HEK293 (cell line): ENCODE data around the gene BACH2.

Experiments used
- CTCF ChIA-PET: fragments of 350-600 bp; formaldehyde crosslinking; extraction: SDS; loops from one replicate; lab custom pipeline; 2021; ENCODE audit warnings: antibody characterized with exemption; lab: Yijun Ruan, JAX
- POLR2A ChIA-PET: fragments of 300-600 bp; formaldehyde crosslinking; extraction: SDS; loops from one replicate; lab custom pipeline; 2020; ENCODE audit warnings: antibody characterized with exemption, inconsistent platforms; lab: Yijun Ruan, JAX
- H3K27ac ChIP-seq: fragments of 200-500 bp; sonication (Bioruptor generic); 2 replicates; pipeline ENCODE4 v1.5.1; 2014; ENCODE audit warnings: low read depth, low read length, control low read depth, inconsistent platforms; ENCODE audit errors: extremely low read depth
- H3K36me3 ChIP-seq, 2 experiments: fragments of 200-500 bp in 1 of 2; sonication (Bioruptor generic) in 1 of 2; 1 replicate in 1 of 2; 2 replicates in 1 of 2; pipeline ENCODE4 v1.5.1; 2014 to 2017; ENCODE audit warnings: inconsistent platforms in 2 of 2, low read length in 2 of 2; ENCODE audit not compliant: control insufficient read depth in 2 of 2, insufficient read depth in 1 of 2
- H3K4me1 ChIP-seq: fragments of 200-500 bp; sonication (Bioruptor generic); 2 replicates; pipeline ENCODE4 v1.5.1; 2014; ENCODE audit warnings: mild to moderate bottlenecking, low read length, inconsistent platforms; ENCODE audit not compliant: control insufficient read depth, insufficient read depth
- H3K4me3 ChIP-seq: 2 replicates; pipeline ENCODE4 v1.5.1; 2011; ENCODE audit warnings: low read depth, mild to moderate bottlenecking, control low read depth, low read length, moderate library complexity
- H3K9me3 ChIP-seq: fragments of 200-500 bp; sonication (Bioruptor generic); 2 replicates; pipeline ENCODE4 v1.5.1; 2014; ENCODE audit warnings: low read depth, low read length, inconsistent platforms; ENCODE audit not compliant: control insufficient read depth, insufficient read depth
- GLI2 ChIP-seq: fragments of 450-650 bp; formaldehyde crosslinking; IDR thresholded peaks from 2 replicates; pipeline ENCODE4; 2017; ENCODE audit warnings: missing biosample characterization, missing genetic modification characterization, low read depth, borderline replicate concordance
- KLF16 ChIP-seq: fragments of 450-650 bp; formaldehyde crosslinking; IDR thresholded peaks from 2 replicates; pipeline ENCODE4 v1.5.1; 2017; ENCODE audit warnings: missing biosample characterization, missing genetic modification characterization
- PRDM6 ChIP-seq: fragments of 450-650 bp; formaldehyde crosslinking; IDR thresholded peaks from 2 replicates; pipeline ENCODE4 v1.5.1; 2017; ENCODE audit warnings: missing biosample characterization, missing genetic modification characterization
- SP2 ChIP-seq: fragments of 450-650 bp; formaldehyde crosslinking; IDR thresholded peaks from 2 replicates; pipeline ENCODE4 v1.5.1; 2016; ENCODE audit warnings: missing biosample characterization, missing genetic modification characterization
- ZBTB48 ChIP-seq: fragments of 450-650 bp; formaldehyde crosslinking; IDR thresholded peaks from 2 replicates; pipeline ENCODE4 v1.5.1; 2016; ENCODE audit warnings: missing biosample characterization, missing genetic modification characterization
- ZIC2 ChIP-seq: fragments of 450-650 bp; formaldehyde crosslinking; IDR thresholded peaks from 2 replicates; pipeline ENCODE4 v1.5.1; 2016; ENCODE audit warnings: missing biosample characterization, missing genetic modification characterization
- ZNF24 ChIP-seq: fragments of 450-650 bp; formaldehyde crosslinking; IDR thresholded peaks from 2 replicates; pipeline ENCODE4 v1.5.1; 2016; ENCODE audit warnings: missing biosample characterization, missing genetic modification characterization
- ZNF292 ChIP-seq: fragments of 450-650 bp; formaldehyde crosslinking; IDR thresholded peaks from 2 replicates; pipeline ENCODE4 v1.5.1; 2016; ENCODE audit warnings: low read depth, missing biosample characterization, missing genetic modification characterization, borderline replicate concordance
- ZNF362 ChIP-seq: fragments of 450-650 bp; formaldehyde crosslinking; IDR thresholded peaks from 2 replicates; pipeline ENCODE4 v1.5.1; 2016; ENCODE audit warnings: missing biosample characterization, missing genetic modification characterization
- ZNF391 ChIP-seq: fragments of 450-650 bp; formaldehyde crosslinking; IDR thresholded peaks from 2 replicates; pipeline ENCODE4 v1.5.1; 2016; ENCODE audit warnings: low read depth, missing biosample characterization, missing genetic modification characterization, borderline replicate concordance
- ZNF433 ChIP-seq: fragments of 450-650 bp; formaldehyde crosslinking; IDR thresholded peaks from 2 replicates; pipeline ENCODE4 v1.5.1; 2016; ENCODE audit warnings: missing biosample characterization, missing genetic modification characterization, low read depth
- ZNF600 ChIP-seq: fragments of 450-650 bp; formaldehyde crosslinking; IDR thresholded peaks from 2 replicates; pipeline ENCODE4 v1.5.1; 2016; ENCODE audit warnings: missing biosample characterization, missing genetic modification characterization
- ZNF664 ChIP-seq: fragments of 450-650 bp; formaldehyde crosslinking; IDR thresholded peaks from 2 replicates; pipeline ENCODE4 v1.5.1; 2016; ENCODE audit warnings: missing biosample characterization, missing genetic modification characterization
- ZNF701 ChIP-seq: fragments of 450-650 bp; formaldehyde crosslinking; IDR thresholded peaks from 2 replicates; pipeline ENCODE4 v1.5.1; 2016; ENCODE audit warnings: missing biosample characterization, missing genetic modification characterization
- ZNF843 ChIP-seq: fragments of 450-650 bp; formaldehyde crosslinking; IDR thresholded peaks from 2 replicates; pipeline ENCODE4 v1.5.1; 2016; ENCODE audit warnings: missing biosample characterization, missing genetic modification characterization
- TF ChIP-seq, protein P1 (sequence below): fragments of 450-650 bp; formaldehyde crosslinking; IDR thresholded peaks from 2 replicates; pipeline ENCODE4 v1.5.1; 2016; ENCODE audit warnings: missing biosample characterization, missing genetic modification characterization, borderline replicate concordance
- TF ChIP-seq, protein P2 (sequence below): fragments of 450-650 bp; formaldehyde crosslinking; IDR thresholded peaks from 2 replicates; pipeline ENCODE4 v1.5.1; 2016; ENCODE audit warnings: missing biosample characterization, missing genetic modification characterization
- TF ChIP-seq, protein P3 (sequence below): fragments of 450-650 bp; formaldehyde crosslinking; IDR thresholded peaks from 2 replicates; pipeline ENCODE4 v1.5.1; 2016; ENCODE audit warnings: missing biosample characterization, missing genetic modification characterization
- TF ChIP-seq, protein P4 (sequence below): fragments of 450-650 bp; formaldehyde crosslinking; conservative IDR thresholded peaks from 2 replicates; pipeline ENCODE4 v1.5.1; 2016; ENCODE audit warnings: low read depth, missing biosample characterization, missing genetic modification characterization

Gene BACH2

DNA sequence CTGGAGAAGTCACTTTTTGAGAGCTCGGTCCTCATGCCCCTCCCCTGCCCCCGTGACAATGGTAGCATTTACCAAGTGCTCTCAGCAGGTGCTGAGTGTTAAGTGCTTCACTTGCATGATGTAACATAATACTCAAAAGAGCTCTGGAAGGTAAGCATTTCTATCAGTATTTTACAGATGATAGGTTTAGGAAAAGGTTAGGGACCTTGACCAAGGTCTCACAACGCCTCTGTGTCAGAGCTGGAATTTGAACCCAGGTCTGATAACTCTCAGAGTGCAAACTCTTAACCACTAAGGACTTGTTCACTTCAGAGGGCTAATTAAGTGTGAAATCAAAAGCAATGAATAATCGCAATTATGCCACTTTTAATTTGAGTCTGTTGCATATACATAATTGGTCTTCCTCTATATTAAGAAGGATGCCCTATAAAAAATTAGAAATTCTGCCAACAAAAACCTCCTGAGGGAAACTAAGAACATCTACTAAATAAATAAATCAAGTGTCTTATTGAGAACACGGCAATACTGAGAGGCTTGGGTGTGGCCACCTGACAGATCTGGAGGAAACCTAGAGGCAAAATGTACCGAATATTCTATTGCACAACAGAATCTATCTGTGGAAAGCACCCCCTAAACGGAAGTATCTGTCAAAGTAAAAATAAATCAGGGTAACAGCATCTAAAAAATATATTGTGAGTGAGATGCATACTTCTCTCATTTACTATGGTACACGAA is 109.8 kb downstream of the BACH2 start:
- H3K36me3 ChIP-seq, result no peaks in the 10 kb centered on the region
- H3K27ac ChIP-seq, result peak overlapping the region; percentile 48; the same call in 1 of the 2 replicates
- no peaks in the 10 kb centered on the region for H3K9me3 ChIP-seq
- peaks cover 29% of the 10 kb centered on the region for H3K4me1 ChIP-seq
- POLR2A ChIA-PET, result interaction anchor here (4.0 kb wide), 1 partner anchor 32 kb away, joined by 28 read pairs; no protein-coding TSS in a partner anchor
- no peak overlapping the region for H3K4me3 ChIP-seq
- CTCF ChIA-PET, result interaction anchor here (0.5 to 1.6 kb wide), 6 partner anchors 9 to 239 kb away, joined by 3 to 5 read pairs (median 3); no protein-coding TSS in a partner anchor
- no peak for TF ChIP-seq ZNF701 (tag by site-specific recombination)
- TF ChIP-seq ZNF391 (tag by site-specific recombination), result peak; percentile 67; the same call in 1 of the 2 replicates
- TF ChIP-seq ZNF664, result no peak
- TF ChIP-seq GLI2 (tag by site-specific recombination), result peak; percentile 64
- TF ChIP-seq, protein P1, sequence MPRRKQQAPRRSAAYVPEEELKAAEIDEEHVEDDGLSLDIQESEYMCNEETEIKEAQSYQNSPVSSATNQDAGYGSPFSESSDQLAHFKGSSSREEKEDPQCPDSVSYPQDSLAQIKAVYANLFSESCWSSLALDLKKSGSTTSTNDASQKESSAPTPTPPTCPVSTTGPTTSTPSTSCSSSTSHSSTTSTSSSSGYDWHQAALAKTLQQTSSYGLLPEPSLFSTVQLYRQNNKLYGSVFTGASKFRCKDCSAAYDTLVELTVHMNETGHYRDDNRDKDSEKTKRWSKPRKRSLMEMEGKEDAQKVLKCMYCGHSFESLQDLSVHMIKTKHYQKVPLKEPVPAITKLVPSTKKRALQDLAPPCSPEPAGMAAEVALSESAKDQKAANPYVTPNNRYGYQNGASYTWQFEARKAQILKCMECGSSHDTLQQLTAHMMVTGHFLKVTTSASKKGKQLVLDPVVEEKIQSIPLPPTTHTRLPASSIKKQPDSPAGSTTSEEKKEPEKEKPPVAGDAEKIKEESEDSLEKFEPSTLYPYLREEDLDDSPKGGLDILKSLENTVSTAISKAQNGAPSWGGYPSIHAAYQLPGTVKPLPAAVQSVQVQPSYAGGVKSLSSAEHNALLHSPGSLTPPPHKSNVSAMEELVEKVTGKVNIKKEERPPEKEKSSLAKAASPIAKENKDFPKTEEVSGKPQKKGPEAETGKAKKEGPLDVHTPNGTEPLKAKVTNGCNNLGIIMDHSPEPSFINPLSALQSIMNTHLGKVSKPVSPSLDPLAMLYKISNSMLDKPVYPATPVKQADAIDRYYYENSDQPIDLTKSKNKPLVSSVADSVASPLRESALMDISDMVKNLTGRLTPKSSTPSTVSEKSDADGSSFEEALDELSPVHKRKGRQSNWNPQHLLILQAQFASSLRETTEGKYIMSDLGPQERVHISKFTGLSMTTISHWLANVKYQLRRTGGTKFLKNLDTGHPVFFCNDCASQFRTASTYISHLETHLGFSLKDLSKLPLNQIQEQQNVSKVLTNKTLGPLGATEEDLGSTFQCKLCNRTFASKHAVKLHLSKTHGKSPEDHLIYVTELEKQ (tag by site-specific recombination), result peak; percentile 5; the same call in 1 of the 2 replicates
- TF ChIP-seq ZNF600, result peak; percentile 68
- 0 out of 2 replicates have a peak, but pooled peaks have one; percentile 70 for TF ChIP-seq ZNF362 (tag by site-specific recombination)
- TF ChIP-seq, protein P2, sequence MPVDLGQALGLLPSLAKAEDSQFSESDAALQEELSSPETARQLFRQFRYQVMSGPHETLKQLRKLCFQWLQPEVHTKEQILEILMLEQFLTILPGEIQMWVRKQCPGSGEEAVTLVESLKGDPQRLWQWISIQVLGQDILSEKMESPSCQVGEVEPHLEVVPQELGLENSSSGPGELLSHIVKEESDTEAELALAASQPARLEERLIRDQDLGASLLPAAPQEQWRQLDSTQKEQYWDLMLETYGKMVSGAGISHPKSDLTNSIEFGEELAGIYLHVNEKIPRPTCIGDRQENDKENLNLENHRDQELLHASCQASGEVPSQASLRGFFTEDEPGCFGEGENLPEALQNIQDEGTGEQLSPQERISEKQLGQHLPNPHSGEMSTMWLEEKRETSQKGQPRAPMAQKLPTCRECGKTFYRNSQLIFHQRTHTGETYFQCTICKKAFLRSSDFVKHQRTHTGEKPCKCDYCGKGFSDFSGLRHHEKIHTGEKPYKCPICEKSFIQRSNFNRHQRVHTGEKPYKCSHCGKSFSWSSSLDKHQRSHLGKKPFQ (tag by site-specific recombination), result peak; percentile 47; the same call in 1 of the 2 replicates
- TF ChIP-seq, protein P3, sequence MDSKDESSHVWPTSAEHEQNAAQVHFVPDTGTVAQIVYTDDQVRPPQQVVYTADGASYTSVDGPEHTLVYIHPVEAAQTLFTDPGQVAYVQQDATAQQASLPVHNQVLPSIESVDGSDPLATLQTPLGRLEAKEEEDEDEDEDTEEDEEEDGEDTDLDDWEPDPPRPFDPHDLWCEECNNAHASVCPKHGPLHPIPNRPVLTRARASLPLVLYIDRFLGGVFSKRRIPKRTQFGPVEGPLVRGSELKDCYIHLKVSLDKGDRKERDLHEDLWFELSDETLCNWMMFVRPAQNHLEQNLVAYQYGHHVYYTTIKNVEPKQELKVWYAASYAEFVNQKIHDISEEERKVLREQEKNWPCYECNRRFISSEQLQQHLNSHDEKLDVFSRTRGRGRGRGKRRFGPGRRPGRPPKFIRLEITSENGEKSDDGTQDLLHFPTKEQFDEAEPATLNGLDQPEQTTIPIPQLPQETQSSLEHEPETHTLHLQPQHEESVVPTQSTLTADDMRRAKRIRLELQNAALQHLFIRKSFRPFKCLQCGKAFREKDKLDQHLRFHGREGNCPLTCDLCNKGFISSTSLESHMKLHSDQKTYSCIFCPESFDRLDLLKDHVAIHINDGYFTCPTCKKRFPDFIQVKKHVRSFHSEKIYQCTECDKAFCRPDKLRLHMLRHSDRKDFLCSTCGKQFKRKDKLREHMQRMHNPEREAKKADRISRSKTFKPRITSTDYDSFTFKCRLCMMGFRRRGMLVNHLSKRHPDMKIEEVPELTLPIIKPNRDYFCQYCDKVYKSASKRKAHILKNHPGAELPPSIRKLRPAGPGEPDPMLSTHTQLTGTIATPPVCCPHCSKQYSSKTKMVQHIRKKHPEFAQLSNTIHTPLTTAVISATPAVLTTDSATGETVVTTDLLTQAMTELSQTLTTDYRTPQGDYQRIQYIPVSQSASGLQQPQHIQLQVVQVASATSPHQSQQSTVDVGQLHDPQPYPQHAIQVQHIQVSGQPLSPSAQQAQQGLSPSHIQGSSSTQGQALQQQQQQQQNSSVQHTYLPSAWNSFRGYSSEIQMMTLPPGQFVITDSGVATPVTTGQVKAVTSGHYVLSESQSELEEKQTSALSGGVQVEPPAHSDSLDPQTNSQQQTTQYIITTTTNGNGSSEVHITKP (tag by site-specific recombination), result peak; percentile 25; the same call in 1 of the 2 replicates
- peak; percentile 72 for TF ChIP-seq ZNF24 (tag by site-specific recombination)
- TF ChIP-seq ZIC2, result peak; percentile 24; the same call in 1 of the 2 replicates
- no peak for TF ChIP-seq ZNF292 (tag by site-specific recombination)
- TF ChIP-seq ZBTB48 (tag by site-specific recombination), result peak; percentile 36; the same call in 1 of the 2 replicates
- TF ChIP-seq KLF16, result 0 out of 2 replicates have a peak, but pooled peaks have one; percentile 43
- TF ChIP-seq SP2, result 0 out of 2 replicates have a peak, but pooled peaks have one; percentile 8
- TF ChIP-seq, protein P4, sequence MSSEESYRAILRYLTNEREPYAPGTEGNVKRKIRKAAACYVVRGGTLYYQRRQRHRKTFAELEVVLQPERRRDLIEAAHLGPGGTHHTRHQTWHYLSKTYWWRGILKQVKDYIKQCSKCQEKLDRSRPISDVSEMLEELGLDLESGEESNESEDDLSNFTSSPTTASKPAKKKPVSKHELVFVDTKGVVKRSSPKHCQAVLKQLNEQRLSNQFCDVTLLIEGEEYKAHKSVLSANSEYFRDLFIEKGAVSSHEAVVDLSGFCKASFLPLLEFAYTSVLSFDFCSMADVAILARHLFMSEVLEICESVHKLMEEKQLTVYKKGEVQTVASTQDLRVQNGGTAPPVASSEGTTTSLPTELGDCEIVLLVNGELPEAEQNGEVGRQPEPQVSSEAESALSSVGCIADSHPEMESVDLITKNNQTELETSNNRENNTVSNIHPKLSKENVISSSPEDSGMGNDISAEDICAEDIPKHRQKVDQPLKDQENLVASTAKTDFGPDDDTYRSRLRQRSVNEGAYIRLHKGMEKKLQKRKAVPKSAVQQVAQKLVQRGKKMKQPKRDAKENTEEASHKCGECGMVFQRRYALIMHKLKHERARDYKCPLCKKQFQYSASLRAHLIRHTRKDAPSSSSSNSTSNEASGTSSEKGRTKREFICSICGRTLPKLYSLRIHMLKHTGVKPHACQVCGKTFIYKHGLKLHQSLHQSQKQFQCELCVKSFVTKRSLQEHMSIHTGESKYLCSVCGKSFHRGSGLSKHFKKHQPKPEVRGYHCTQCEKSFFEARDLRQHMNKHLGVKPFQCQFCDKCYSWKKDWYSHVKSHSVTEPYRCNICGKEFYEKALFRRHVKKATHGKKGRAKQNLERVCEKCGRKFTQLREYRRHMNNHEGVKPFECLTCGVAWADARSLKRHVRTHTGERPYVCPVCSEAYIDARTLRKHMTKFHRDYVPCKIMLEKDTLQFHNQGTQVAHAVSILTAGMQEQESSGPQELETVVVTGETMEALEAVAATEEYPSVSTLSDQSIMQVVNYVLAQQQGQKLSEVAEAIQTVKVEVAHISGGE (tag by site-specific recombination), result no peak
- no peak for TF ChIP-seq ZNF433
- peak; percentile 91 for TF ChIP-seq PRDM6 (tag by site-specific recombination)
- TF ChIP-seq ZNF843, result peak; percentile 69
